ENCODE measurements around the gene MAB21L4. TPM values are rescaled to one million over a fixed set of nuclear protein-coding genes. Genes with fewer than 3 reads are reported as not detected.

The MAB21L4 gene
- total and polyA plus RNA-seq, 2 of the 8 experiments (the other 6 are each of a cell fraction or from before 2014, with no cell fraction given) = 0.11 TPM; not detected in 1

GRCh38 chr2:240850026-240850425, 45.9 kb downstream of the MAB21L4 start:
- ChIA-PET CTCF (ENCODE audit: partially characterized antibody) (interaction anchor here (0.7 to 1.1 kb wide), 6 partner anchors 9 to 117 kb away, joined by 3 to 4 read pairs (median 3); no protein-coding TSS in a partner anchor), POLR2A (ENCODE audit: partially characterized antibody) (no interaction called here)
- no peak overlapping the region for H2BK12ac ChIP-seq (ENCODE audit: low read depth, low read length)
- TF ChIP-seq KDM1A (IDR thresholded peaks at IDR 0.05; ENCODE audit: borderline replicate concordance, low read length) (no peak), HDAC2 (IDR thresholded peaks at IDR 0.05; ENCODE audit: borderline replicate concordance in 1 of 2, low read depth in 2 of 2, low read length in 2 of 2) (no peak), TCF12 (IDR thresholded peaks at IDR 0.05; ENCODE audit: low read depth, low read length) (no peak), SIN3A (conservative IDR thresholded peaks at IDR 0.05 in 1 of 2, IDR thresholded peaks at IDR 0.05 in 1 of 2; ENCODE audit: low read depth in 1 of 2, low read length in 2 of 2) (no peak), HDAC6 (IDR thresholded peaks at IDR 0.05; ENCODE audit: low read depth, low read length) (no peak), JUND (IDR thresholded peaks at IDR 0.05; ENCODE audit: low read length) (no peak), NANOG (IDR thresholded peaks at IDR 0.05; ENCODE audit: insufficient read depth, low read depth, low read length, poor library complexity, severe bottlenecking) (no peak), RBBP5 (IDR thresholded peaks at IDR 0.05; ENCODE audit: borderline replicate concordance, low read depth, low read length) (no peak), CBX5 (IDR thresholded peaks at IDR 0.05; ENCODE audit: low read depth, low read length) (no peak), ATF2 (IDR thresholded peaks at IDR 0.05; ENCODE audit: low read length) (no peak)
- TF ChIP-seq, protein P1, sequence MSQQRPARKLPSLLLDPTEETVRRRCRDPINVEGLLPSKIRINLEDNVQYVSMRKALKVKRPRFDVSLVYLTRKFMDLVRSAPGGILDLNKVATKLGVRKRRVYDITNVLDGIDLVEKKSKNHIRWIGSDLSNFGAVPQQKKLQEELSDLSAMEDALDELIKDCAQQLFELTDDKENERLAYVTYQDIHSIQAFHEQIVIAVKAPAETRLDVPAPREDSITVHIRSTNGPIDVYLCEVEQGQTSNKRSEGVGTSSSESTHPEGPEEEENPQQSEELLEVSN (IDR thresholded peaks at IDR 0.05) = no peak

More at GRCh38 chr2:240850026-240850425, 45.9 kb downstream of the MAB21L4 start:
- Histone ChIP-seq H3K18ac (ENCODE audit: extremely low read depth, low read length) (no peak overlapping the region), H3K9me3 (ENCODE audit: insufficient read depth in 2 of 2, low read depth in 1 of 2, low read length in 1 of 2) (peaks cover 7 to 13% of the 10 kb centered on the region in 2 experiments), H3K36me3 (ENCODE audit: control insufficient read depth in 2 of 4, insufficient read depth in 4 of 4, low read length in 3 of 4) (no peaks in the 10 kb centered on the region), H3K4ac (replicated peaks; ENCODE audit: insufficient read length, low read depth, low read length) (no peak overlapping the region), H3K4me3 (ENCODE audit: extremely low read depth in 1 of 4, insufficient read depth in 2 of 4, low read depth in 3 of 4, low read length in 4 of 4) (no peak overlapping the region), H3K14ac (ENCODE audit: insufficient read length) (no peak overlapping the region), H2AFZ (ENCODE audit: low read length) (no peak overlapping the region), H2AK5ac (ENCODE audit: low read depth, low read length) (no peak overlapping the region), H2BK5ac (ENCODE audit: low read depth, low read length) (no peak overlapping the region), H3K9ac (replicated peaks in 1 of 4; ENCODE audit: extremely low read depth in 1 of 4, low read depth in 3 of 4, low read length in 3 of 4) (no peak overlapping the region), H2BK15ac (ENCODE audit: low read length) (no peak overlapping the region), H2BK120ac (replicated peaks; ENCODE audit: low read depth, low read length) (no peak overlapping the region), H3K4me1 (replicated peaks in 1 of 4; ENCODE audit: control insufficient read depth in 3 of 4, insufficient read depth in 4 of 4, low read length in 3 of 4) (peaks cover 0 to 4% (median under 1%) of the 10 kb centered on the region in 4 experiments; a peak in 2 of 7 replicates), H3K23me2 (ENCODE audit: low read depth, low read length) (0 out of 2 replicates have a peak, but pooled peaks cover 2% of the 10 kb centered on the region), H3K79me1 (ENCODE audit: low read depth, low read length) (no peaks in the 10 kb centered on the region), H2BK20ac (ENCODE audit: low read length) (no peak overlapping the region), H4K8ac (ENCODE audit: extremely low read depth, insufficient read depth, low read length) (0 out of 2 replicates have a peak overlapping the region, but pooled peaks have one; percentile 70), H4K5ac (ENCODE audit: insufficient read length, low read depth, low read length) (no peak overlapping the region), H3K23ac (ENCODE audit: insufficient read length) (no peak overlapping the region), H4K20me1 (replicated peaks in 1 of 2; ENCODE audit: control insufficient read depth in 1 of 2, insufficient read depth in 2 of 2, low read length in 2 of 2) (no peaks in the 10 kb centered on the region), H3K27ac (ENCODE audit: low read depth, low read length) (no peak overlapping the region), H4K91ac (replicated peaks; ENCODE audit: insufficient read length, low read length) (no peak overlapping the region), H3K56ac (replicated peaks; ENCODE audit: insufficient read length, low read depth, low read length) (no peak overlapping the region), H3K79me2 (ENCODE audit: control insufficient read depth in 1 of 2, insufficient read depth in 2 of 2, low read length in 2 of 2) (no peaks in the 10 kb centered on the region), H3K4me2 (ENCODE audit: insufficient read depth in 1 of 2, low read depth in 2 of 2, low read length in 2 of 2) (no peak overlapping the region), H3K27me3 (replicated peaks in 1 of 4; ENCODE audit: control insufficient read depth in 3 of 4, extremely low read depth in 1 of 4, insufficient read depth in 3 of 4, low read length in 3 of 4) (no peaks in the 10 kb centered on the region)
- DNase-seq (ENCODE audit: low read depth in 1 of 2, low spot score in 2 of 2) = no peak
- 89% methylated on average over 9 of the region's 11 CpGs; no CpG with 5 or more reads in 1 of the 2 experiments for WGBS, 2 experiments (ENCODE audit: extremely low coverage in 1 of 2, insufficient coverage in 1 of 2, insufficient read length in 1 of 2, insufficient replicate concordance in 2 of 2, low coverage in 1 of 2, low lambda C conversion rate in 2 of 2, missing lambda C conversion rate in 1 of 2)
- no peak for FAIRE-seq

Data from H1 (cell line).